Lower lobe of right lung (tissue), 2 donors: ENCODE measurements around the gene CYP8B1. TPM values are rescaled to one million over a fixed set of nuclear protein-coding genes. Genes with fewer than 3 reads are reported as not detected.
"Not testable (repeated sequence)": the region's sequence is repeated elsewhere in the genome, so short reads cannot be mapped to it uniquely, and the experiment has no call there.

Experiments
- ATAC-seq, 2 donors: fragments of 200-7000 bp; cut with Tn5 transposase; one replicate each; pipeline ENCODE4 v1.9.1; 2020 to 2022; ENCODE audit warnings: mild to moderate bottlenecking in 2 of 2, moderate library complexity in 2 of 2
- DNase-seq: peaks from one replicate; pipeline ENCODE4 v3.0.0-alpha.2; 2020
- H3K27ac ChIP-seq: fragments of 200-600 bp; one replicate; pipeline ENCODE4 v1.8.0; 2022
- H3K27me3 ChIP-seq: fragments of 200-600 bp; one replicate; pipeline ENCODE4 v1.8.0; 2022; ENCODE audit warnings: low read depth
- H3K36me3 ChIP-seq: fragments of 200-600 bp; one replicate; pipeline ENCODE4 v1.8.0; 2022; ENCODE audit warnings: mild to moderate bottlenecking
- H3K4me1 ChIP-seq: fragments of 200-600 bp; one replicate; pipeline ENCODE4 v1.8.0; 2022
- H3K4me3 ChIP-seq: fragments of 200-600 bp; one replicate; pipeline ENCODE4 v1.8.0; 2022; ENCODE audit warnings: mild to moderate bottlenecking
- H3K9me3 ChIP-seq: fragments of 200-600 bp; one replicate; pipeline ENCODE4 v1.8.0; 2022
- CTCF ChIP-seq: fragments of 200-600 bp; IDR thresholded peaks from one replicate; pipeline ENCODE4 v1.8.0; 2022; ENCODE audit warnings: antibody characterized with exemption, mild to moderate bottlenecking
- intact Hi-C: fragments of 100-400 bp; cut with DNase I; formaldehyde crosslinking; loops from one replicate; pipeline ENCODE4 v1.11.0; 2022
- total RNA-seq: library from RNA; stranded (reverse); fragmentation: NEBNext Ultra II Directional; extraction: Animal tissue kit (Norgen Biotek cat#: 25700); gene quantifications from one replicate; pipeline ENCODE4 v1.2.1, GENCODE V29; 2021
- donor health status: DM: no; HTN: yes; CAD: no; lungs with severe emphysema.

CYP8B1 gene
- total RNA-seq, 1 donor from 2014 or later: not detected

- Histone ChIP-seq H3K4me3 (no peak overlapping the region), H3K4me1 (no peaks in the 10 kb centered on the region), H3K9me3 (no peaks in the 10 kb centered on the region), H3K36me3 (no peaks in the 10 kb centered on the region), H3K27ac (no peak overlapping the region), H3K27me3 (no peaks in the 10 kb centered on the region)
- DNase-seq: no peak
- intact Hi-C loops: no loop called here
- no peak for ATAC-seq
- no peak for TF ChIP-seq CTCF
Measured at GRCh38 chr3:42892807-42893206, 17.1 kb upstream of the CYP8B1 start.

GRCh38 chr3:42892169-42892568 is 16.5 kb upstream of the CYP8B1 start:
- intact Hi-C loops: no loop called here
- no peak for TF ChIP-seq CTCF
- Histone ChIP-seq H3K27ac (no peak overlapping the region), H3K4me3 (no peak overlapping the region), H3K4me1 (no peaks in the 10 kb centered on the region), H3K36me3 (no peaks in the 10 kb centered on the region), H3K9me3 (no peaks in the 10 kb centered on the region), H3K27me3 (no peaks in the 10 kb centered on the region)
- DNase-seq (no peak), ATAC-seq (no peak)

GRCh38 chr3:42891042-42891441 is 15.4 kb upstream of the CYP8B1 start:
- H3K4me3 ChIP-seq: no peak overlapping the region
- no peaks in the 10 kb centered on the region for H3K4me1 ChIP-seq
- DNase-seq: no peak
- H3K27me3 ChIP-seq: no peaks in the 10 kb centered on the region
- TF ChIP-seq CTCF: no peak
- no peak overlapping the region for H3K27ac ChIP-seq
- ATAC-seq: no peak
- intact Hi-C loops: no loop called here
- no peaks in the 10 kb centered on the region for H3K36me3 ChIP-seq
- H3K9me3 ChIP-seq: no peaks in the 10 kb centered on the region

- intact Hi-C loops: no loop called here
- no peaks in the 10 kb centered on the region for H3K4me1 ChIP-seq
- TF ChIP-seq CTCF: no peak
- H3K36me3 ChIP-seq: no peaks in the 10 kb centered on the region
- no peak for ATAC-seq
- H3K4me3 ChIP-seq: no peak overlapping the region
- DNase-seq: no peak
- no peaks in the 10 kb centered on the region for H3K9me3 ChIP-seq
- no peaks in the 10 kb centered on the region for H3K27me3 ChIP-seq
- H3K27ac ChIP-seq: no peak overlapping the region
Measured at GRCh38 chr3:42887084-42887483, 11.4 kb upstream of the CYP8B1 start.

GRCh38 chr3:42886294-42886822 is 10.7 kb upstream of the CYP8B1 start:
- H3K36me3 ChIP-seq: no peaks in the 10 kb centered on the region
- ATAC-seq (no peak), DNase-seq (no peak)
- TF ChIP-seq CTCF: no peak
- no peaks in the 10 kb centered on the region for H3K9me3 ChIP-seq
- no peaks in the 10 kb centered on the region for H3K27me3 ChIP-seq
- no peaks in the 10 kb centered on the region for H3K4me1 ChIP-seq
- intact Hi-C loops: no loop called here
- H3K27ac ChIP-seq: no peak overlapping the region
- H3K4me3 ChIP-seq: no peak overlapping the region

GRCh38 chr3:42884324-42884723 is 8.6 kb upstream of the CYP8B1 start:
- DNase-seq: no peak
- Histone ChIP-seq H3K27ac (no peak overlapping the region), H3K36me3 (no peaks in the 10 kb centered on the region), H3K27me3 (no peaks in the 10 kb centered on the region), H3K9me3 (no peaks in the 10 kb centered on the region), H3K4me3 (no peak overlapping the region), H3K4me1 (peaks cover 5% of the 10 kb centered on the region)
- intact Hi-C loops: no loop called here
- ATAC-seq: no peak
- no peak for TF ChIP-seq CTCF

- H3K9me3 ChIP-seq, intact Hi-C loops, H3K4me3 ChIP-seq, H3K36me3 ChIP-seq, DNase-seq, H3K27me3 ChIP-seq, H3K4me1 ChIP-seq, ATAC-seq, H3K27ac ChIP-seq: not testable (repeated sequence)
Measured at GRCh38 chr3:42883251-42883930, 7.7 kb upstream of the CYP8B1 start.
